Measurements from ENCODE around the gene SLC20A1.

- no peak for TF ChIP-seq CTCF (IDR thresholded peaks at IDR 0.05; ENCODE audit: insufficient read depth, low read length, poor library complexity, severe bottlenecking)
- no peak for TF ChIP-seq EZH2phosphoT487 (conservative IDR thresholded peaks at IDR 0.05; ENCODE audit: low read length)
These were observed 37.9 kb upstream of the SLC20A1 start for GRCh38 chr2:112607680-112608438.

Measured in SU-DHL-6 (cell line).